Measurements from ENCODE around the gene LUC7L2.
"Not testable (repeated sequence)": the region's sequence is repeated elsewhere in the genome, so short reads cannot be mapped to it uniquely, and the experiment has no call there.

LUC7L2 gene

DNA sequence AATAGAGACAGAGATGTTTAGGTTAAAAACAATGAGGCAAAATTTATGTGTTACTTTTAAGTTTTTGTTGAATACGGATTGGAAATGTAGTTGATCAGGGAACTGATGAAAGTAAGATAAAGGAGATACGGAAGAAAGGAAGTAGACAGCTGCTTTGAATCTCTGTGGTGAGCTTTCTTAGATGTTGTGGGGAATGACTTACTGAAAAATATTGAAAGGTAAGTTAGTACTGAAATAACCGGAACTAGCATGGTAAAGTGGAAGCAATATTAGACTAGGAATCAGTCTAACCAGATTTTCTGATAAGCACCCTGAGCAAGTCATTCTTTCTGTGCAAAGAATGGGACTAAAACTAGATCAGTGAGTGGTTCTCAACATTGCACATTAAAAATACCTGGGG, 34.8 kb downstream of the LUC7L2 start:
- DNase-seq (ENCODE audit: extremely low read depth in 1 of 2, low read depth in 1 of 2): no peak

DNA sequence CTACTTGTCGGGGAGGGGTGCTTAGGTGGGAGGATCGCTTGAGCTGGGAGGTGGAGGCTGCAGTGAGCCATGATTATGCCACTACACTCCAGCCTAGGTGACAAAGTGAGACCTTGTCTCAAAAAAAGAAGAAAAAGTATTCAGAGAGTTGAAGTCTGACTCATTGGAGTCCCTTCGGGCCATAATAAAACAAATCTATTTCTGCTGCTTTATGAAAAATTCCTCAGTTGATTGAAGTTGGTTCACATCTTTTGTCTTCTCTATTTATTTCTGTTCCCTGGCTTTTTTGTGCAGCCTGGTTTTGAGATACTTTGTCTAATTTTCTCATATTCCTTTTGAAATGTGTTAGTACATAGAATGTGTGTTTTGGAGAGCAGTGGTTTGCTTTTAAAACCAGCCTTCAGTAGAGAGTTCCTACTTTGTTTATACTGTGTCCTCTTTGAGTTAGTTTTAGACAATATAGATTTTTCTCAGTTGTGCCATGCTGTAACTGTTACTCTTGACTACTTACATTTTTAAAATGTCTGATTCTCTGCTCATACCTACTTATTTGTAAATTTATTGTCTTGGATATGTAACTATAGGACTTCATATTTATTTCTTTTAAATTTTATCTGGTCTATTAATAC, 36.7 kb downstream of the LUC7L2 start:
- DNase-seq (ENCODE audit: extremely low read depth in 1 of 2, low read depth in 1 of 2): no peak

DNA sequence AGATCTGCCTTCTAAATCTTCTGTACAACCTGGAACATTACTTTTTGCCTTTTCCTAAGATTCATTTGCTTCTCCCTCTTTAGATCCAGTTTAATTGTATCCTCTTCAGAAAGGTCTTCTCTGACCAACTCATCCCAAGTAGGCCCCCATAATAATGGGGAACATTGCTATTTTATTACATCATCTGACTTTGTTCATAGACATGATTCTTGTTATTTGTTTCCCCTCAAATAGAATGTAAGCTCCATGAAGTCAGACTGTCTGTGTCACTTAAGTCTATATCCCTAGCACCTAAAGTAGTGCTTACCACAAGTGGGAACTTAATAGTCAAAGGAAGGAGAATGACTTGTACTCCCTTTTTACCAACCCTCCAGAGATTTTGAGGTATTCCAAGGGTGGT, 37.5 kb downstream of the LUC7L2 start:
- DNase-seq (ENCODE audit: extremely low read depth in 1 of 2, low read depth in 1 of 2): no peak

DNA sequence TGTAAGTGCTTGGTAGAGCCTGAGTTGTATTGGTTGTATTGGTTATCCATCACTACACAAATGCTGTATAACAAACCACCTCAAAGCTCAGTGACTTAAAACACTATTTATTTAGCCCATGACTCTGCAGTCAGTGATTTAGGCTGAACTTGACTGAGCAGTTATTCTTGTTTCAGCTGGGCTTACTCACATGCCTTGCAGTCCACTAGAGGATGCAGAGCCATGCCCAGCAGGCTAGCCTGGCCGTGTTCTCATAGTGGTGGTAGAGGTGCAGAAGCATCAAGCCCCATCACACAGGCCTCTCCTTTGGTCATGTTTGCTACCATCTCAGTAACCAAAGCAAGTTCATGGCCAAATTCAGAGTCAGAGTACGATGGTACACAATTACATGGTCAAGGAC, 43.9 kb downstream of the LUC7L2 start:
- DNase-seq (ENCODE audit: extremely low read depth in 1 of 2, low read depth in 1 of 2): no peak

DNA sequence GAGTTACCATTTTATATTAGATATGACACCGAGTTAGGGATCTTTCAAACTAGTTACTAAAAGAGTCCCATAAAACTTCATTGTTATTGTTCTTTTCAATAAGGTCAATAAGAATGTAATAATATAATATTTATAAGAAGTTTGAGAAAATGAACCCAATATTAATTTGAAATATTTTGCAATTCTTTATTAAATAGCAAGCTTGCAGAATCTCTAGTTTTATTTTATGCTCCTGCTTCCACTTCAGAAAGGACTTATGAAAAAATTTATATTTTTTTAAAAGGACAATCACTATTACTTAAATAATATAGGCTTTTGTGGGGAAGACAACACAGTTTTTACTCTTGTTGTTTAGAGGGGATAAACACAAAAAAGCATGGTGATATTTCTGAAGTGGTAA, 47.9 kb downstream of the LUC7L2 start:
- DNase-seq (ENCODE audit: extremely low read depth in 1 of 2, low read depth in 1 of 2): no peak

DNA sequence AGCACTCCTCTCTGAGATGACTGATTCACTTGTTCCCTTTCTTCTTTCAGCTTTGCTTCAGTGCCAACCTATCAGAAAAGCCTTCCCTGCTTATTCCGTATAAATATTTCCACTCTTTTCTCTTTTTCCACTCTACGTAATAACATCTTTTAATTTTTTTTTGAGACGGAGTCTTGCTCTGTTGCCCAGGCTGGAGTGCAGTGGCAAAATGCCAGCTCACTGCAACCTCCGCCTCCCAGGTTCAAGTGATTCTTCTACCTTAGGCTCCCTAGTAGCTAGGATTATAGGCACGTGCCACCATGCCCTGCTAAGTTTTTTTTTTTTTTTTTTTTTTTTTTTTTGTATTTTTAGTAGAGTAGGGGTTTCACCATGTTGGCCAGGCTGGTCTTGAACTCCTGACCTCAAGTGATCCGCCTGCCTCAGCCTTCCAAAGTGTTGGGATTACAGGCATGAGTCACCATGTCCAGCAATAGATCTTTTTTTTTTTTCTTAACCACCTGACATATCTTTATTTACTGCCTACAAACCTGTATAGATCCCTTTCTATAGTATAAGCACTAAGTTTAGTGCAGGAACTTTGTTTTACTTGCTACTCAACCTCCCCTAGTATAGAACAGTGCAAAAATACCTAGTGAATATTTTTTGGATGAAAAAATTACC, 55.2 kb downstream of the LUC7L2 start:
- DNase-seq (ENCODE audit: extremely low read depth in 1 of 2, low read depth in 1 of 2): not testable (repeated sequence)

DNA sequence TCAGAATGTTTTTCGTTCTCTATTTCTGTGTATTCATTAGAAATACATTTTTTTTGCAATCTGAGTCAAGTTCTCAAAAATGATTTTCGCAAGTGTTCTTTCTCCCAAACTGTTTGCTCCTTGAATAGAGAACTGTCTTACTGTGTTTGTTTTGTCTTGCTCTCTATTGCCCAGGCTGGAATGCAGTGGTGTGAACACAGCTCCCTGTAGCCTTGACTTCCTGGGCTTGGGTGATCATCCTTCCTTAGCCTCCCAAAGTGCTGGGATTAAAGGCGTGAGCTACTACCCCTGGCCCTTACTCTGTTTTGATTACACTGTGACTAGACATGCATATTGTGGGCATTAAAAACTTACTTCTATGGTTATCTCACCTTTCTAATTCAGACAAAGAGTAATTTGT, 56.7 kb downstream of the LUC7L2 start:
- no peak for DNase-seq (ENCODE audit: extremely low read depth in 1 of 2, low read depth in 1 of 2)

DNA sequence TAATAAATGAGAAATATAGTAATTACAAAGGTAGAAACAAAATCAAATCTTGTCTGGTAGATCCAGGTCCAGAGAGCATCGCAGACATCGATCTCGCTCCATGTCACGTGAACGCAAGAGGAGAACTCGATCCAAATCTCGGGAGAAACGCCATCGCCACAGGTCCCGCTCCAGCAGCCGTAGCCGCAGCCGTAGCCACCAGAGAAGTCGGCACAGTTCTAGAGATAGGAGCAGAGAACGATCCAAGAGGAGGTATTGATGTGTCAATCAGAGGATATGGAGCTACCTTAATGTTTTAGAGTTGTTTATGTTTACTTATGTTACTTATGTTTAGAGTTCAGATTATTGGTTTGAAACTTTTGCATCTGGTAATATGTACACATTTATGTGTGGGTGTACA, 57.8 kb downstream of the LUC7L2 start:
- DNase-seq (ENCODE audit: extremely low read depth in 1 of 2, low read depth in 1 of 2): no peak

DNA sequence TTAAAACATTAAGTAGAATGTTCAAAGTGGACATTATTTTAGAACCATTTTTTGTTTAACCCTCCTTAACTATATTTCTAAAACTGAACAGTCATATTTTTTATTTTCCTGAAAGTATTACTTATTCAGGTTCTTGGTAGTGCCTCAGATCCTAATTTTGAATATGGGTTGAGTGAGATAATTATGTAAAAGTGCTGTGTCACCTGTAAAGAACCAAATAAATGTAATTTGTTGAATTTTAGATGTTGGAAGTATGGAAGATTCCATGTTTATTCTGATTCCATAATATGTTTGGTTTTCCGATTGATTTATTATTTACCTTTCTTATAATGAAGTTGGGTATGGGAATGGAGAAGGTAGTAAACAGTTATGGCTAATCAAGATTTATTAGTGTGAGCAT, 61.4 kb downstream of the LUC7L2 start:
- DNase-seq (ENCODE audit: extremely low read depth in 1 of 2, low read depth in 1 of 2): no peak

DNA sequence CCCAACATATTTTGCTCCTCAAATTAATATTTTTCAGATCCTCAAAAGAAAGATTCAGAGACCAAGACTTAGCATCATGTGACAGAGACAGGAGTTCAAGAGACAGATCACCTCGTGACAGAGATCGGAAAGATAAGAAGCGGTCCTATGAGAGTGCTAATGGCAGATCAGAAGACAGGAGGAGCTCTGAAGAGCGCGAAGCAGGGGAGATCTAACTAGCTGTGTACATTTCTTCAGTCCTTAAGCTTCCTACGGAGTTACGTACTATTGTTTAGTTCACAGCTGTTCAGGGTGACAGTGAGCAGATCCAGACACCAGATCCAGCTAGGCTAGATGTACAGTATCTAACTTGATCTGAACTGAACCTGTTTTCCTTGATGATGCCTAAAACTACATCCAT, 62.4 kb downstream of the LUC7L2 start:
- no peak for DNase-seq (ENCODE audit: extremely low read depth in 1 of 2, low read depth in 1 of 2)

DNA sequence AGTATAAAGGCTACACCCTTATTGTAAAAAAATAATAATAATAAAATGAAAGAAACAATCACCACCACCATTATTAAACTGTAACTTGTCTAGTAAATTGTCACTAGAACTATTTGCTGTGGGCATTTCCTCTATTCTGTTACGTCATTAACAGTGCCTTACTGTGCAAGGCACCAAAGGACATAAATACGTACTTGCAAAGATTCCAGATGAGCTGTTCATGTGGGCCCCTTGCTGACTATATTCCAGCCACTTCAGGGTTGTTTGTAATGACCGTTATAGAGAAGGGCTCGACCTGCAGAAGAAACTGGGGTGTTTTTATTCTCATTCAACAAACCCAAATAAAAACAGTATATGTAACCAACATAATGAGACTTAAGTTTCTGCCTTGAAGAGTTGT, 63.4 kb downstream of the LUC7L2 start:
- no peak for DNase-seq (ENCODE audit: extremely low read depth in 1 of 2, low read depth in 1 of 2)

DNA sequence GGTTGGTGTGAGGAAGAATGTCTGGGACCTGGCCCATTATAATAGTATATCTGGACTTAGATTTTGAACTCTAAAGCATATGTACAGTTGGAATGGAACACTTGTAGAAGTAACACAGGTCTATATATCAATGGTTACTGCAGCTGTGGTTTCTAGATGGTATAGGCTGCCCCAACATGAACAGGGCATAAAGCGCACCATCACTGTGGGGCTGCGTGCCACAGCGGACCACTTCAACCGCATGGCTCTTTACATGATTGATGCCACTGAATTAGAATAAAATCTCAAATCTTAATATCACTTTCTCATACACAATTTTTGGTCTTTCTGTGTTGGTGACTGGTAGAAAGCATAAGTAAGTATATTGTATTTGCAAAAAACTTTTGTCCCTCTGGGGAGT, 64.3 kb downstream of the LUC7L2 start:
- no peak for DNase-seq (ENCODE audit: extremely low read depth in 1 of 2, low read depth in 1 of 2)

DNA sequence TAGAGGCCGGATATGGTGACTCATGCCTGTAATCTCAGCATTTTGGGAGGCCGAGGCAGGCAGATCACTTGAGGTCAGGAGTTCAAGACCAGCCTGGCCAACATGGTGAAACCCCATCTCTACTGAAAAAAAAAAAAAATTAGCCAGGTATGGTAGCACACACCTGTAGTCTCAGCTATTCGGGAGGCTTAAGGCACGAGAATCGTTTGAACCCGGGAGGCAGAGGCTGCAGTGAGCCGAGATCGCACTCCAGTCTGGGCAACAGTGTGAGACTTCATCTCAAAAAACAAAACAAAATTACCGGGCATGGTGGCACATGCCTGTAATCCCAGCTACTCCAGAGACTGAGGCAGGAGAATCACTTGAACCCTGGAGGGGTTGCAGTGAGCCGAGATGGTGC, 66.0 kb downstream of the LUC7L2 start:
- not testable (repeated sequence) for DNase-seq (ENCODE audit: extremely low read depth in 1 of 2, low read depth in 1 of 2)

DNA sequence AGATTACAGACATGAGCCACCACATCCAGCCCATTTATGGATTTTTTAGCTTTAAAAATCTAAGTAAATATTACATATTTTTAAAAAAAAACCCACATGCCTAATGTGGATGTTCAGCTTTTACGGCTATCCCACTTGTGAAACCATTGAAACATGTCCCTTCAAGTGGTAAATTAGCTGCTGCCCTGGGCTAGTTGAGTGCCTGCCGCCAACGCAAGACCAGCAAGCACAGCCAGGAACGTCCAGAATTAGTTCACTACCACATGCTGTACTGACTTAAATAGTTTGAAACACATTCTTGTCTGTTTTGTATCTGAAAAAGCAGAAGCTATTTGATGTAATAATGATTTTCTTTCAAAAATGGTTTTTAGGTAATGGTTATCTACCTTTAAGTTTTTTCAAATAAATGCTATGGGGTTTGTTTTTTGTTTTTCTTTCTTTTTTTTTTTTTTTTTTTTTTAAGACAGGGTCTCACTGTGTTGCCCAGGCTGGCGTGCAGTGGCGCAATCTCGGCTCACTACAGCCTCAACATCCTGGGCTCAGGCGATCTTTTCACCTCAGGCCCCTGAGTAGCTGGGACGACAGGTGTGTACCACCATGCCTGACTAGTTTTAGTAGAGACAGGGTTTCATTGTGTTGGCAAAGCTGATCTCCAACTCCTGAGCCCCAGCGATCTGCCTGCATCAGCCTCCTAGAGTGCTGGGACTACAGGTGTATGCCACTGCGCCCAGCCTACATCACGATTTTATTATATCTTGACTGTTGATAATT, 66.7 kb downstream of the LUC7L2 start:
- DNase-seq (ENCODE audit: extremely low read depth in 1 of 2, low read depth in 1 of 2): no peak

DNA sequence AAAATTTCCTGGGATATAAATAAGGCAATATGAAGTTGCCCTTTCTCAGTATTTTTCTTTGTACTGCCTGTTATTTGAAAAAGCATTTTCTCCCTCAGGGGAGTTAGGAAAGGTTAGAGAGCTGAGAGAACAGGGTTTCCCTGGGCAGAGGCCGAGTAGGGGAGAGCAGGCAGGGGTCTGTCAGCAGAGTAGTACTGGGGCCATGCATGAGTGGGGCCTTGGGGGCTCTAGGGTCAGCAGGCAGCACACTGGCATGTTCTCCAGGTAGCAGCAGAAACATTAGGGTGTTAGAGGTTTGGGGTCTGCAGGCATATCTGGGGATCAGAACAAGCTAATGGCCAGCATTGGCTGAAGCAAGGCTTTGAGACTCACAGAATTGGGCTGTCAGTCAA, 67.3 kb downstream of the LUC7L2 start:
- DNase-seq (ENCODE audit: extremely low read depth in 1 of 2, low read depth in 1 of 2): no peak

DNA sequence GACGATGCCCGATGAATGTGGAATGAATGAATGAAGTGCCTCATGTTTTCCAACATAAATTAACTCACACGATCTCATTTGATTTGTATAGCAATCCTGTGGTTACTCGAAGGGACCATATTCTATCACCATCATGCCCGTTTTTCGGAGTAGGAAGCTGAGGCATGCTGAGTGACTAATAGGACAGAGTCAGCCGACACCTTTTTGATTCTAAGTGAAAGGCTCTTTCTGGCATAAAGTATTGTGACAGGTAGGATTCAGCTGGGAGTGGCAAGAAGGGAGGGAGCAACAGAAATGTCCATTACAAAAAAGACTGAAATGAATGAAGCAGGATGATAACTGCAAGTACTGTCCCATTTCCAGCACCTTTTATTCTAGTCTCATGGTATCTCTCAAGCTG, 68.1 kb downstream of the LUC7L2 start:
- DNase-seq (ENCODE audit: extremely low read depth in 1 of 2, low read depth in 1 of 2): no peak

DNA sequence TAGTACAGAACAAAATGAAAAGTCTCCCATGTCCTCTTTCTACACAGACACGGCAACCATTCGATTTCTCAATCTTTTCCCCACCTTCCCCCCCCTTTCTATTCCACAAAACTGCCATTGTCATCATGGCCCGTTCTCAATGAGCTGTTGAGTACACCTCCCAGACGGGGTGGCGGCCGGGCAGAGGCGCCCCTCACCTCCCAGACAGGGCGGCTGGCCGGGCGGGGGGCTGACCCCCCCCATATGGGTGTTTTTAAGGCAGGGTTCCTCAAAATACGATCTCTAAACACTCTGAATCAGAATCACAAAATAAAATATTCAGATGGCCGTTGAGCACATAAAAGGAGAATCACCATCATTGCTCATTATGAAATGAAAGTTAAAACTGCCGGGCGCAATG, 70.0 kb downstream of the LUC7L2 start:
- not testable (repeated sequence) for DNase-seq (ENCODE audit: extremely low read depth in 1 of 2, low read depth in 1 of 2)

DNA sequence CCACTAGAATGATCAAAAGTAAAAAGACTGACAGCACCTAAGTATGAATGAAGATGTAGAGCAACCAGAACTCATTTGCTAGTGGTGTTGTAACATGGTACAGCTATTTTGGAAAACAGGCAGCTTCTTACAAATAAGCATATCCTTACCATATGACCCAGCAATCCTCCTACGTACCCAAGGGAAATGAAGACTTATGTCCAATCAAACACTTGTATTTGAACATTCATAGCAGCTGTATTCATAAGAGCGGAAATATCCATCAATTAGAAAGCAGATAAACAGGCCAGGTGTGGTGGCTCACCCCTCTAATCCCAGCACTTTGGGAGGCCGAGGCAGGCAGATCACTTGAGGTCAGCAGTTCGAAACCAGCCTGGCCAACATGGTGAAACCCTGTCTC, 70.7 kb downstream of the LUC7L2 start:
- DNase-seq (ENCODE audit: extremely low read depth in 1 of 2, low read depth in 1 of 2): no peak

DNA sequence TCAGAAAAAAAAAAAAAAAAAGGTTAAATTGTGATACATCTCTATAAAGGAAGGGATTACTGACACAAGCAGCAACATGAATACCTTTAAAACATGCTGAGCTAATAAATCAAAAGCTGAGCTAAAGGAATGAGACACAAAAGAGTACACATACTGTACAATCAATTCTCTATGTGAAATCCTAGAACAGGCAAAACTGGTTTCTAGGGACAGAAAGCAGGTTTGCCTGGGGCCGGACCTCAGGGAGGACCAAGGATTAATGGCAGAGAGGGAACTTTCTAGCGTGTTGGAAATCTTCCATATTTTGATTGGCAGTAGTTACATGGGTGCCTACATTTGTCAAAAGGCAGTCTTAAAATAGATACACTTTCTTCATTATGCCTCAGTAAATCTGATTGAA, 71.3 kb downstream of the LUC7L2 start:
- no peak for DNase-seq (ENCODE audit: extremely low read depth in 1 of 2, low read depth in 1 of 2)

DNA sequence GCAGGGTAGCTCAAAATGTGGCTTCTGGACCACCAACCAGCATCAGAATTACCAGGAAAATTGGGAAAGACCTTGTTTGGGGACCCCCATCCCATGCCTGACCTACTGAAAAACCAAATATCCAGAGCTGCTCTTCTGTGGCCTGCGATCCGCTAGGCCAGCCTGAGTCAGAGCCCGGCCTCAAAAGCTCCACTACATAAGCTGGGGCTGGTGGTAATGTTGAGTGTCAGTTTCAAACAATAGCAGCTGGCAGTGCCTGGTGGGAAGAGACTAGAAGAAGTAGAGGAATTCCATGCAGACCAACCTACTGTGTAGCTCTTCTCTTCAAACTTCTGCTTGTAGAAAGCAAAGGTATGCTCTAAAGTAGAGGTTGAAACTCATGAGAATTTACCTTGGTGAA, 71.8 kb downstream of the LUC7L2 start:
- DNase-seq (ENCODE audit: extremely low read depth in 1 of 2, low read depth in 1 of 2): no peak

DNA sequence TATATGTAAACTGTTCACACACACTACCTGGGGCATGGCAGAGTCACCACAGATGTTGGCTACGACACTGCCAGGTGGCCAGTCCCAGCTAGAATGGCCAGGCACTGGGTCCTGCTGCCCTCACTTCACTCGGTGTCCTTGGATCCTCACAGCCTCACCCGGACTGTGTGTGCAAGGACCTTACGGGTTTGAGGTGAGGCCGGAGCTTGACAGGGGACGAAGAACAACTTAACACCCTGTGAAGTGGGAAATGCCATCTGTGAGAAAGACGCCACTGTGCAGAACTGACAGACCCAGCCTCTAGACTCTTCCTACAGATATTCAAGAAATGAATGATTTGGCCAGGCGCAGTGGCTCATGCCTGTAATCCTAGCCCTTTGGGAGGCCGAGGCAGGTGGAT, 77.1 kb downstream of the LUC7L2 start:
- no peak for DNase-seq (ENCODE audit: extremely low read depth in 1 of 2, low read depth in 1 of 2)

DNA sequence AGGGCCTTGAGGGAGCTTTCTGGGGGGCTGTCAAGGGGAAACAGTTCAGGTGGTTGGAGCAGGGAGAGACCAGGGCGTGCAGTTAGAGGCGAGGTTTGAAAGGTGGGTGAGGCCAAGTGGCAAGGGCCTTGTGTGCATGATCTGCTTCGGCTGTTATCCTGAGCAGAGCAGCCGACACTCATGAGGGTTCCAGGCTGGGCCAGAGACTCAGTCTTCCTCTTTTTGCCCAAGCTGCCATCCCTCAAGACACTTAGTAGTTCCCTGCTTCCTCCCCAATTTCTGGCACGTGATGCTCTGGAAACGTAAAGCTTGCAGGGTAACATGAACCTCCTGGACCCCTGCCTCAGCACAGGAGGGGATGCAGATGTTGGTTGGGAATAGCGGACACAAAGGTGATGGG, 79.7 kb downstream of the LUC7L2 start:
- DNase-seq (ENCODE audit: extremely low read depth in 1 of 2, low read depth in 1 of 2): no peak
